Endodermal cell (in vitro differentiated cells): Measurements from ENCODE around the gene MSL2. TPM values are rescaled to one million over a fixed set of nuclear protein-coding genes. Genes with fewer than 3 reads are reported as not detected.

Source experiments
- DNase-seq: peaks from one replicate; pipeline ENCODE4 v3.0.0-alpha.2; 2017
- H3K27ac ChIP-seq: 2 replicates; pipeline ENCODE4 v1.5.1; 2013; ENCODE audit warnings: mild to moderate bottlenecking, low read depth, low read length, moderate library complexity
- H3K27me3 ChIP-seq: 2 replicates; pipeline ENCODE4 v1.6.1; 2013; ENCODE audit warnings: mild to moderate bottlenecking, low read length, moderate library complexity; ENCODE audit not compliant: insufficient read depth, control insufficient read depth, poor library complexity, severe bottlenecking
- H3K36me3 ChIP-seq: 2 replicates; pipeline ENCODE4 v1.7.0; 2013; ENCODE audit warnings: mild to moderate bottlenecking, low read length, moderate library complexity; ENCODE audit not compliant: control insufficient read depth, insufficient read depth
- H3K4me1 ChIP-seq: one replicate; pipeline ENCODE4 v1.7.0; 2013; ENCODE audit warnings: low read length; ENCODE audit not compliant: control insufficient read depth, insufficient read depth
- H3K4me3 ChIP-seq: 2 replicates; pipeline ENCODE4 v1.5.1; 2013; ENCODE audit warnings: mild to moderate bottlenecking, low read length, moderate library complexity
- H3K9ac ChIP-seq: 2 replicates; pipeline ENCODE4 v1.6.1; 2013; ENCODE audit warnings: mild to moderate bottlenecking, low read length, moderate library complexity; ENCODE audit not compliant: poor library complexity, severe bottlenecking; ENCODE audit errors: extremely low read depth
- H3K9me3 ChIP-seq: 2 replicates; pipeline ENCODE4 v1.6.1; 2013; ENCODE audit warnings: mild to moderate bottlenecking, low read length, moderate library complexity; ENCODE audit not compliant: control insufficient read depth
- H3K27ac Mint-ChIP-seq: 2 replicates; pipeline ENCODE4 v1.8.0; 2020; ENCODE audit warnings: mixed read lengths
- H3K27me3 Mint-ChIP-seq: 2 replicates; pipeline ENCODE4 v1.8.0; 2021; ENCODE audit warnings: mild to moderate bottlenecking, mixed read lengths; ENCODE audit not compliant: insufficient read depth
- H3K36me3 Mint-ChIP-seq: 2 replicates; pipeline ENCODE4 v1.8.0; 2020; ENCODE audit warnings: low read depth, mixed read lengths
- H3K4me1 Mint-ChIP-seq: 2 replicates; pipeline ENCODE4 v1.8.0; 2020; ENCODE audit warnings: mixed read lengths
- H3K4me3 Mint-ChIP-seq: 2 replicates; pipeline ENCODE4 v1.8.0; 2020; ENCODE audit warnings: mild to moderate bottlenecking, moderate library complexity, mixed read lengths
- H3K9me3 Mint-ChIP-seq: 2 replicates; pipeline ENCODE4 v1.8.0; 2020; ENCODE audit warnings: mild to moderate bottlenecking, mixed read lengths
- CTCF ChIP-seq: fragments of 200-600 bp; sonication (generic); conservative IDR thresholded peaks from 2 replicates; pipeline ENCODE4 v1.5.0; 2021; ENCODE audit warnings: antibody characterized with exemption, mild to moderate bottlenecking
- WGBS, 2 experiments: methylation state at CpG; one replicate each; pipeline versions ENCODE4 v1.1.5 to v1.1.7; 2013; ENCODE audit warnings: missing lambda C conversion rate in 2 of 2, mixed read lengths in 1 of 2; ENCODE audit not compliant: insufficient coverage in 1 of 2, insufficient read length in 1 of 2; 5-methylcytosine and 5-hydroxymethylcytosine counted together
- total RNA-seq, 2 donors: library from RNA; stranded (reverse); fragmentation: NEBNext Ultra II Directional in 1 of 2; extraction: Animal tissue kit (Norgen Biotek cat#: 25700) in 1 of 2; gene quantifications; 2 replicates in 1 of 2; 3 replicates in 1 of 2; pipeline ENCODE4 v1.2.1, GENCODE V29; 2021

The MSL2 gene
- total RNA-seq, 2 donors from 2014 or later = 35.1 to 45.7 TPM

- no peaks in the 10 kb centered on the region for H3K27me3 Mint-ChIP-seq
- peak overlapping the region; percentile 94 for H3K9ac ChIP-seq
- peak overlapping the region; percentile 89 for H3K4me3 Mint-ChIP-seq
- no peaks in the 10 kb centered on the region for H3K36me3 ChIP-seq
- DNase-seq = no peak
- H3K4me1 Mint-ChIP-seq = peaks cover 23% of the 10 kb centered on the region
- peak overlapping the region; percentile 98 for H3K27ac Mint-ChIP-seq
- no peaks in the 10 kb centered on the region for H3K36me3 Mint-ChIP-seq
- TF ChIP-seq CTCF = no peak
- H3K4me1 ChIP-seq = peaks cover 8% of the 10 kb centered on the region
- peaks cover 9% of the 10 kb centered on the region for H3K9me3 Mint-ChIP-seq
- H3K4me3 ChIP-seq = peak overlapping the region; percentile 100
- 23 to 27% methylated on average over 14 of the region's 15 CpGs for WGBS, 2 experiments
- peak overlapping the region; percentile 99 for H3K27ac ChIP-seq
- no peaks in the 10 kb centered on the region for H3K27me3 ChIP-seq
- peaks cover 8% of the 10 kb centered on the region for H3K9me3 ChIP-seq
Measured at GRCh38 chr3:136197159-136197793, 1.1 kb upstream of the MSL2 start.

- Histone ChIP-seq H3K9me3 (peaks cover 8% of the 10 kb centered on the region), H3K36me3 (no peaks in the 10 kb centered on the region), H3K27ac (peak overlapping the region; percentile 99), H3K4me1 (peaks cover 8% of the 10 kb centered on the region), H3K4me3 (peak overlapping the region; percentile 100), H3K9ac (peak overlapping the region; percentile 94), H3K27me3 (no peaks in the 10 kb centered on the region)
- Mint-ChIP-seq H3K27me3 (no peaks in the 10 kb centered on the region), H3K36me3 (peaks cover 4% of the 10 kb centered on the region), H3K4me1 (peaks cover 29% of the 10 kb centered on the region), H3K9me3 (peaks cover 9% of the 10 kb centered on the region), H3K27ac (peak overlapping the region; percentile 98), H3K4me3 (peak overlapping the region; percentile 89)
- peak; percentile 100 for DNase-seq
- 0% methylated on average over 34 to 64 of the region's 64 CpGs for WGBS, 2 experiments
- no peak for TF ChIP-seq CTCF
Measured at GRCh38 chr3:136196401-136197158, 445 bp upstream of the MSL2 start.

GRCh38 chr3:136195258-136196063 lies 674 bp downstream of the MSL2 start:
- H3K27me3 Mint-ChIP-seq = no peaks in the 10 kb centered on the region
- peak overlapping the region; percentile 94 for H3K9ac ChIP-seq
- peak overlapping the region; percentile 98 for H3K27ac Mint-ChIP-seq
- peaks cover 11% of the 10 kb centered on the region for H3K36me3 Mint-ChIP-seq
- peaks cover 9% of the 10 kb centered on the region for H3K9me3 Mint-ChIP-seq
- peak overlapping the region; percentile 89 for H3K4me3 Mint-ChIP-seq
- peaks cover 8% of the 10 kb centered on the region for H3K4me1 ChIP-seq
- WGBS, 2 experiments = 0 to 1% methylated on average over 35 to 103 of the region's 103 CpGs
- no peak for TF ChIP-seq CTCF
- peaks cover 8% of the 10 kb centered on the region for H3K9me3 ChIP-seq
- H3K4me1 Mint-ChIP-seq = peaks cover 35% of the 10 kb centered on the region
- H3K36me3 ChIP-seq = peaks cover 4% of the 10 kb centered on the region
- DNase-seq = peak; percentile 88
- peak overlapping the region; percentile 99 for H3K27ac ChIP-seq
- H3K4me3 ChIP-seq = peak overlapping the region; percentile 100
- no peaks in the 10 kb centered on the region for H3K27me3 ChIP-seq
